HG03565 (cell line): ENCODE results near the gene GID4.
"Not testable (repeated sequence)": the region's sequence is repeated elsewhere in the genome, so short reads cannot be mapped to it uniquely, and the experiment has no call there.

Experiments
- ATAC-seq: cut with Tn5 transposase; IDR thresholded peaks from one replicate; pipeline ENCODE4 v1.9.1; 2021; ENCODE audit warnings: mild to moderate bottlenecking, moderate library complexity; ENCODE audit not compliant: unreplicated experiment

Gene GID4

GRCh38 chr17:18038861-18039534, at the start of gene GID4, which contains the start of gene ATPAF2:
GID4 (plus strand) TSS chr17:18039408; CDS start chr17:18039465, 57 bp downstream.
ATPAF2 (minus strand) TSS chr17:18039168; CDS start chr17:18039013, 155 bp downstream.
- peak; percentile 86 for ATAC-seq

GRCh38 chr17:17989618-17990017, 49.6 kb upstream of the GID4 start:
- ATAC-seq, result no peak

DNA sequence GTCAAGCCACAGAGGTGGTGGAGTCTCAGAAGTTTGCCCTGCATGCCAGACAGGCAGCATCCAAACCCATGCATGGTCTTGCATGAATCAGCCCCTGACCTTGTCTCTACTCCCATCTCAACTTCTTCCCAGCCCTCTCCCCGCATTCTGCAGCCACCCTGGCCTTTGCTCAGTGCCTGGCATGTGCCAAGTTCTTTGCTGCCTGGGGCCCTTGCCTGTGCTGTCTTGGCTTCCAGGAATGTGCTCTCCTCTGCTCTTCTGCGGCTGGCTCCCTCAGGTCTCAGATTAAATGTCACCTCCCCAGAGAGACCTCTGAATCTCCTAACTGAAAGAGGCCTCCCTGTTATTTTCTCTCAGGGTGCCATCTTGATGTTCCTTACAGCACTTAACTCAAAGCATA, 48.9 kb upstream of the GID4 start:
- ATAC-seq, result no peak

DNA sequence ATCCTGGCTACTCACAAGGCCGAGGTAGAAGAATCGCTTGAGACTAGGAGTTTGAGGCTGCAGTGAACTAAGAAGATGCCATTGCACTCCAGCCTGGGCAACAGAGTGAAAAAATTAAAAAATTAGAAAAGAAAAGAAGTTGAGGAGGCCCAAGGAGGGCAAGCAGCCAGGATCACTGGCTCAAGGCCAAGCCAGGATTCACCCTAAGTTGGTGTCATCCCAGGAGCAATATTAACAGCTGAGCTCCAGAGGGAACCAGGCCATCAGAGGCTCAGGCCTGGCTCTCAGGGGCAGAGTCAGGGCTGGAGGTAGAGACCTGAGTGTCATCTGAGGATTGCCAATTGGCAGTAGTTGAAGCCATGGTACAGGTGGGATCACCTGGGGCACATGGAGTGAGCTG, 45.8 kb upstream of the GID4 start:
- ATAC-seq, result no peak

DNA sequence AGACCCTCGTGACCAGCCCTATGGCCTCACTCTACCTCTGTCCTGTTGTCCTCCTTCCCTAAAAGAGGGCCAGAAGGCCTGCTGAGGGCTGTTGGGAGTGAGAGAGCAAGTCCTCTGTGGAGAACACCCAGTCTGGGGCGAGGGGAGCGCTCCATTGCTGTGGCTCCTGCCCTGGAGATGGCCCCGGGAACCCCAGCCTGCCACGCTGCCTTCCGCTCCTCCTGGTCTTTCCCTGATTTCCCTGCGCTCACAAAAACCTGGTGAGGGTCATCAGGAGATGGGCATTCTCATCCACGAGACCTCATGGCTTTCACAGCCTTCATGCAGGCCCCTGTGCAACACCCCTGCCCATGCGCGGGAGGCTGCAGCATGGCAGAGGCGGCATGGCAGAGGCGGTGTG, 45.4 kb upstream of the GID4 start:
- no peak for ATAC-seq

- no peak for ATAC-seq
Observed at GRCh38 chr17:17994271-17995069, 44.7 kb upstream of the GID4 start.

- ATAC-seq, result not testable (repeated sequence)
Observed at GRCh38 chr17:17995887-17996286, 43.3 kb upstream of the GID4 start.

DNA sequence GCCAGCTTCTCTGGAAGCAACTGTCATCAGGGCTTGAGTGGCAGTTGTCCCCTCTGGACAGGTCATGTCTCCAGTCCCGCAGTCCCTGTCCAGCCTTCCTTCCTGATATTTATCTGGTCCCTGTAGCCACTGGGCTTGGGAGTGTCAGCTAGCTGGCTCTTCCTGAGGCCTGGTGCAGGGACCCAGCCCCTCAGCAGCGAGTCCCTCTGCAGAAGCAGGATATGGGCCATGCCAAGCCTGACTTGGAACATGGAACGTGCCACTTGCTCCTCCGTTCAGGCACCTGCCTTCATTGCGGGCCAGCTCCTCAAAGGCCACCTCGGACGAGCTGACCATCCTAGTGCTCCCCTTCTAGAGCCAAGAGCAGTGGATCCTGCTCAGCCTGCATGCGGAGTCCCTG, 40.3 kb upstream of the GID4 start:
- no peak for ATAC-seq

GRCh38 chr17:17999364-18000029, 39.7 kb upstream of the GID4 start:
- no peak for ATAC-seq

GRCh38 chr17:18000030-18000408, 39.2 kb upstream of the GID4 start:
- ATAC-seq, result no peak

DNA sequence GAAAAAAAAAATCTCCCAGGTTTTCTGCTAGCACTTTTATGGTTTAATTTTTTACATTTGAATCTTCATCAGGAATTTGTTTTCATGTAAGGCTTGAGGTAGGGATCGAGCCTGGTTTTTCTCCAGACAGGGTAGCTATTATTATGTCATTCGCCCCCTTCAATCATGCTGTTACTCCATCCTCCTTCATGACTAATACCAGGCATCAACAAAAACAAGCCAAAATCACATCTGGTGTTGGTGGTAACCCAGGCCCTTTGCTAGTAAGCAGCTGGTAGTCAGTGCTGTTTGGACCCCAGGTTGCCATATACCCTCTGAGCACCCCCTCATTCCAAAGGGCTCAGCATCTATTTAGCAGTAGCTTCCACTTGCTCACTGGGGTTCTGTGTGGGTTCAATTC, 37.0 kb upstream of the GID4 start:
- no peak for ATAC-seq

GRCh38 chr17:18004345-18004744, 34.9 kb upstream of the GID4 start:
- no peak for ATAC-seq

DNA sequence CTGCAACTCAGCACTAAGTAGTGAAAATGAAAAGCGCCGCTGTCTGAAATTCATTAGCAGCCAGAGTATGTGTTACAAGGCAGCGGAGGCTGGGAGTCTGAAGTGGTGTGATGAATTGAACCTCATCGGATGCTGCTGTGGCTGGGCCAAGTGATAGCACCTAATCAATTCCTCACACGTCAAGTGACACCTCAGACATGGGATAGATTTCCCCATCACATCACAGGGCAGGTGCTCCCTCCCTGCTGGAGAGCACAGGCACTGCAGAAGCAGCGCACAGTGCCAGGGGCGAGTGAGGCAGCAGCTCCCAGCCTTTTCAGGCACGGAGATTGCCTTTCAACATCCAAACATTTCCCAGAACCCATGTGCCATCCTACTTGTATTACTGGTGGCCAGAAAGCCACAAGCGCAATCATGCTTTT, 34.3 kb upstream of the GID4 start:
- ATAC-seq, result no peak

DNA sequence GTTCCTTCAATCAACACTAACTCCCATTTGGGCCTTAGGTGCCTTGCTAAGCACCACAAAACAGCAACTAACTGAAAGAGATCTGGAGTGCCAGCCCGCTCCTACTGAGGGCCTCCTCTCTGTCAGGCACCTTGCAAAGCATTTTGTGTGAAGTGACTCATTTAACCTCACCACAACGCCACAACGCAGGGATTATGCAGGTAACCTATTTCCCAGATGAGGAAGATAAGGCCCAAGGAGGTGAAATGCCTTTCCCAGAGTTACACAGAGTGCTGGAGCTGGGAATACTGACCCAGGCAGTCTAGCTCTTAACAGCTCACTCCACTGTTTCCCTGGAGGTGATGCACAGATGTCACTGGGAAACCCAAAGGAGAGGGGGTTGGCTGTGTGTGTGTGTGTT, 33.7 kb upstream of the GID4 start:
- no peak for ATAC-seq

GRCh38 chr17:18006495-18007239, 32.5 kb upstream of the GID4 start:
- no peak for ATAC-seq

- no peak for ATAC-seq
Observed at GRCh38 chr17:18008496-18009268, 30.5 kb upstream of the GID4 start.

GRCh38 chr17:18009609-18010420, 29.4 kb upstream of the GID4 start:
- no peak for ATAC-seq

- ATAC-seq, result no peak
Observed at GRCh38 chr17:18011286-18011685, 27.9 kb upstream of the GID4 start.

DNA sequence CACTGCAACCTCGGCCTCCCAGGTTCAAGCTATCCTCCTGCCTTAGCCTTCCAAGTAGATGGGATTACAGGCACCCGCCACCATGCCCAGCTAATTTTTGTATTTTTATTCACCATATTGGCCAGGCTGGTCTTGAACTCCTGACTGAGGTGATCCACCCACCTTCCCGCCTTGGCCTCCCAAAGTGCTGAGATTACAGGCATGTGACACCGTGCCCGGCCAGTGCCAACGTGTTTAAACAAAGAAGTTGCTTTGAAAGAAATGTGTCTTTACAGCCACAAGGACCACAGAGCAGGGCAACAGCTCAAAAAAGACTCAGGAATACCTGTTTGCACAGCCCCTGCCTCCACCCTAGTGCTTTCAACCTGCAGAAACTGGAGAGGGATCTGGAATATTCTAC, 25.2 kb upstream of the GID4 start:
- ATAC-seq, result no peak

DNA sequence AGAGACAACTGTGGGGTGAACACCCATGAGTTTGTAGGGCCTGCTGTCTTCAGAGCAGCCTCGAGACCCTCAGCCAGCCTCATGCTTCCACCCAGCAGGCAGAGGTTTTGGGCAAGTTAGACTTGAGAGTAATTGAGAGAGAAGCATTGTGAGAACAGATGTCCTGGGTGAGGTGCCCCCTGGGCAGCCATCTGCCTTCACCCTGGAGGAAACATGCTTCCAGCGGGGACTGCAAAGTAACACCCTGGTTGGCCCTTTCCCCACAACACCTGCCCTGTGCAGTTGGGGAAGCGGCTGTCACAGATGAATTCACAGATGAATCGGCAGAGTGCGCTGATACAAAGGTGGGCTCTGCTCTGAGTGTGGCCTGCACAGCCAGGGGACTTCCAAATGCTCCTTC, 23.6 kb upstream of the GID4 start:
- no peak for ATAC-seq
